Measurements from ENCODE around the gene GNA14.
"Not testable (repeated sequence)": the region's sequence is repeated elsewhere in the genome, so short reads cannot be mapped to it uniquely, and the experiment has no call there.

Gene GNA14

GRCh38 chr9:77640741-77641580, 7.2 kb downstream of the GNA14 start:
- no peak for DNase-seq

- no peak for DNase-seq
Observed at GRCh38 chr9:77632652-77633051, 15.5 kb downstream of the GNA14 start.

DNA sequence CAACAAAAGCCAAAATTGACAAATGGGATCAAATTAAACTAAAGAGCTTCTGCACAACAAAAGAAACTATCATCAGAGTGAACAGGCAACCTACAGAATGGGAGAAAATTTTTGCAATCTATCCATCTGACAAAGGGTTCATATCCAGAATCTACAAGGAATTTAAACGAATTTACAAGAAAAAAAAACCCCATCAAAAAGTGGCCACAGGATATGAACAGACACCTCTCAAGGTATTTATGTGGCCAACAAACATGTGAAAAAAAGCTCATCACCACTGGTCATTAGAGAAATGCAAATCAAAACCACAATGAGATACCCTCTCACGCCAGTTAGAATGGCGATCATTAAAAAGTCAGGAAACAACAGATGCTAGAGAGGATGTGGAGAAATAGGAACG, 19.3 kb downstream of the GNA14 start:
- not testable (repeated sequence) for DNase-seq

DNA sequence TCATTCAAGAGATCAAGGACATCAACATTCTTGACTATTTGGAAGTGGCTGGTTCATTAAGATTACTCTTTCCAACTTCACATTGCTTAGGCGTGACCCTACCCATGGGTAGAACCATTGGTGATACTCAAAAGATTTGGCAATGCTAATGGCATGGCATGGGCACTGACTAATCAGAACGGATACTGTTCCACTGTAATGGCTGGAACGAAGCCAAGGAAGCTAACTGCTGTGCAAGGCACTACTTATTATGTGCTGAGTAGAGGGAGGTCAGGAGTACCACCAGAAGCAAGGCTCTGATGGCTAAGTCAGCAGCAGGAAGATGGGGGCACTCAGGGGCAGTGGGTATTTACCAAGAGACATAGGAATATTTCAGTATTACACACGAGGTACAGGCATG, 31.9 kb downstream of the GNA14 start:
- no peak for DNase-seq

DNA sequence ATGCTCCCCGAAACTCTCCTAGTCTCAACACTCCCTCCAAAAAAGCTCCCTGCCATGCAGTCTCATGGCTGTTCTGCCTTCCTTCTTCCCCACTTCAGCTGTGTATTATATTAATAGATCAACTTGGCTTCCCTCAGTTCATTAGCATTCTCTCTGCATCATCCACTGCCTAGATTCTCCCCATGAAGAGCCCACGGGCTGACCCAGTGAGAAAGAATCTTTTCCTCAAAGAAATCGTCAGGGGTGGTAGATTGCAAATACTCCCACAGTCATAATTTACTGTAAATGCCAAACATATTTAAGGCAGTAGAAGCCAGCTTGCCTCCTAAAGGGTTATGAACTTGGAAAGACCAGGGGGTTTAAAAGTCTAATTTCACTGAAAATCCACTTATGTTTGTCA, 33.5 kb downstream of the GNA14 start:
- no peak for DNase-seq

DNA sequence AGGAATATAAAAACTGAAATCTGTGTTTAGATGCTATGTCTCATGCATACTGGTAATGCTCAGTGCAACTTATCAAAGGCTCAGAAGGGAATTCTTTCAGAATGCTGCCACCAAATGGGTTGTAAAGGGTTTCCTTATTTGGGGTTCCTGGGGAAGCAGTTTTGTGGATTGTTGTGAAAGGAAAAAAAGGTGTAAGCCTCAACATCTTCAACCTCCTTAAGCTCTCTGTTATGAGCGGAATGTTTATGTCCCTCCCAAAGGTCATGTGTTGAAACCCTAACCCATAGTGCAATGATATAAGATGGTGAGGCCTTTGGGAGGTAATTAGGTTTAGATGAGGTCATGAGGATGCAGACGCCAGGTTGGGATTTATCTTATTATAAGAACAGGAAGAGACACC, 41.6 kb downstream of the GNA14 start:
- DNase-seq = no peak

DNA sequence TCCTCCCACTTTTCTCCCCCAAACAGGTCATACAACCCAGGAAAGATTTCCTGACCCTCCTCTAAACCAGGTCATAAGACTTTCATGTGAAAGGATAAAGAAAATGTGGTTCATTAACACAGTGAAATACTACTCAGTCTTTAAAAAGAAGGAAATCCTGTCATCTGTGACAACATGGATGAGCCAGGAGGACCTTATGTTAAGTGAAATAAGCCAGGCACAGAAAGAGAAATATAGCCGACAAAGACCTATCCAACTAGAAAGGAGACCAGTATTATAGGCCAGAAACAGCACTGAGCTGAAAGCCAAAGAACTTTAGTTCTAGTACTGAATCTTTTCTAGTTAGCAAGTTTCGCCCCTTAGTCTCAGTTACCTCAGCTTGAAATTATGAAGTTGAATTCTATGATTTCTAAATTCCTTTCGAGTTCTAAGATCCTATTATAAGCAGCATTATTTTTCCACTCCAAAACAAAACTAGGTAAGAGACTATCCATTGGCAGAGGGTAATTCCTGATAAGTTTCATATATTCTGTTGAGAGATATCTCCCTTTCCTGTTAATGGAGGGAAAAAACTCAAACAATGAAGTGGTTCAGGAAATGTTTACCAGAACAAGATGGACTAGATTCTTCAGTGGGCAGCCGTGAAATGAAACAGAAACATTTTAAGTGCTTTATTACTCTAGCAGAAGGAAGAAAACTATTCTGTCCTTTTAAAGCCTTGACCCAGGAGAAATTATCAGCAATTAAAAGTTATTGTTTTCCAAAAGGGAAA, 42.5 kb downstream of the GNA14 start:
- no peak for DNase-seq

GRCh38 chr9:77604316-77604715, 43.8 kb downstream of the GNA14 start:
- no peak for DNase-seq

- DNase-seq = no peak
Observed at GRCh38 chr9:77602852-77603251, 45.3 kb downstream of the GNA14 start.

- DNase-seq = no peak
Observed at GRCh38 chr9:77601476-77602099, 46.5 kb downstream of the GNA14 start.

DNA sequence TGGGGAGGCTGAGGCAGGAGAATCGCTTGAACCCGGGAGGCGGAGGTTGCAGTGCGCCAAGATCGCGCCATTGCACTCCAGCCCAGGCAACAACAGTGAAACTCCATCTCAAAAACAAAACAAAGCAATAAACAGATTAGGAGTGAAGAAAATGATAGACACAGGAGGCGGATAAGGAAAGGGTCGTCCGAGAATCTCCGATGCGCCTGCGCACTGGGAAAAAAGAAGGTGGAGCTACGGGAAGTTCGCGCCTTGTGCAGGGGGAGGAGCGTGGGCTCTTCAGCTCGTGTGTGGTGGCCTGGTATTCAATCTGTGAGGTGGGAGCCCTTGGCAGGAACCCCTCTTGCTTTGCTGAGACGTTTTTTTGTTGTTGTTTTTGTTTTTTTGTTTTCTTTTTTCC, 47.3 kb downstream of the GNA14 start:
- DNase-seq = no peak

- DNase-seq = no peak
Observed at GRCh38 chr9:77599492-77599891, 48.6 kb downstream of the GNA14 start.

GRCh38 chr9:77598991-77599390, 49.1 kb downstream of the GNA14 start:
- DNase-seq = no peak

DNA sequence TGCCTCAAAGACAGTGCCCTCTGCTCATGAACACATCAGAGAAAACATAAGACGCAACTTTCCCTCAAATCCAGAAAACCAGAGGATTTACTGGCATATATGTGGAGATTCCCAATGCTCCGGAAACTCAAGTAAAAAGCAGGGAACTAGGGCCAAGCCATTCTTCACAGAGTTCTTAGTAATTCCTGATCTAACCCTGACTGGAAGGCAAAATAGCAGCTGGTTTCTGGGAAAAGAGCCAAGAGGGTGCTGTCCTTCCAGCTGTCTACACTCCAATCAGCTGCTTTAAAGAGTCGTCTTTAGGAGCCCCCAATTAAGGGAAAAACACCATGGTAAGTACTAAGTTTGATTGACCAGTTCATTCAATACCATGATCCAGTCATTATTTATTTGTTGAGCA, 49.6 kb downstream of the GNA14 start:
- DNase-seq = no peak

GRCh38 chr9:77597057-77597456, 51.1 kb downstream of the GNA14 start:
- DNase-seq = no peak

DNA sequence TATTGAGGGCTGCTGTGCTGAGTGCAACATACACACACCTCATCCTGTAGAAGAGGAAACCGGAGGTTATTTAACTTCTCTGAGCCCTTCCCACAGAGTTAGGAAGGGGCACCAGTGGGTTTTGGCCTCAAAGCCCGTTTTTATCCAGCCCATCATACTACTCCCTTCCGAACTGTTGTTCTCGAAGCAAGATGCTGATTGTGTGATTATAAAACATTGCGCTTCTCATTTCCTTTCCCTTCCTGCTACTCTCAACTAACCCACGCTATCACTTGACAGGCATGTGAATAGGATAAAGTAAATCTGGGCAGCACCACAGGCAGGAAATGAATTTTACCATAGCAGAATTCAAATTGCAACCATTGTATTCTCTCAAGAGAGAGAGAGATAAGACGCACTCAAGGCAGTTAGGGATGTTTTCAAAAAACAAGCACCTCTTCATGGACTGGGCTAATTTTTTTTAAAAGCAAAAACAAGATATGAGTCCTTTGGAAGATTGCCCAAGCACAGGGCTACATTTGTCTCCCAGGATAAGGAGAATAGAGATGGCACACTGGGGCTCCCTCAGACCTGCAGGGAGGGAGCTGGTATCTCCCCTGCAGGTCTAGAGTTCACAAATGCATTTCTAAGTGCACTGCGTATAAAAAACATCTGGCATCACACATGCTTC, 52.6 kb downstream of the GNA14 start:
- no peak for DNase-seq

GRCh38 chr9:77594963-77595362, 53.2 kb downstream of the GNA14 start:
- no peak for DNase-seq

- no peak for DNase-seq
Observed at GRCh38 chr9:77593528-77593927, 54.6 kb downstream of the GNA14 start.

GRCh38 chr9:77592476-77592875, 55.6 kb downstream of the GNA14 start:
- no peak for DNase-seq

GRCh38 chr9:77589046-77589795, 58.9 kb downstream of the GNA14 start:
- DNase-seq = no peak

DNA sequence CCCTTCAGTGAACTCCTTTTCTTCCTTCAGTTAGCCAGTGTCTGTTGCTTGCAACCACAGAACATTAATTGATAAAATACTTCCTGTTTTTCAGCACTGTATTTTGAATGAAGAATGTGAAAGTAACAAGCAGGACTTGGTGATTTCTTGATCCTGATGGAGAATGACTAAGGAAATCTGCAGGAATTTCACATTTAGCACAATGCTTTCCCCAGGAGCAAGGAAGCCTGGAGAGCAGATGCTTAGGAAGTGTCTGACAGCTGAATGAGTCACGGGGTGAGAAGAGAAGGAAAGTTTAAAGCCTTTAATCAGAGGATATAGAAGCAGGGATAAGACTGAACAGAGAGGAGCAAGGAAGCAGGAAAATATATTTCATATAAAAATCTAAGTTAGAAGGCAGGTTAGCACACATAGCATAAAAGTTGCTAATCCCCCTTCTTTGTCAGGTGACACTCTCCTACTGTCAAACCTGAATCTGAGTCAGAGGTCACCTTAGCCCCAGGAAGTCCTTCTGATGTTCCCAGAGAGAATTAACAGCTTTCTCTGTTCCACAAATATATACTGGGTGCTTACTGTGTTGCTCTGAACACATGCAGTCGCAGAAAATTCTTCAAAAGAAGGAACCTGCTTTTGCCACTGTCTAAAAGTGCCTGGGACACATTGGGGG, 59.7 kb downstream of the GNA14 start:
- DNase-seq = no peak

DNA sequence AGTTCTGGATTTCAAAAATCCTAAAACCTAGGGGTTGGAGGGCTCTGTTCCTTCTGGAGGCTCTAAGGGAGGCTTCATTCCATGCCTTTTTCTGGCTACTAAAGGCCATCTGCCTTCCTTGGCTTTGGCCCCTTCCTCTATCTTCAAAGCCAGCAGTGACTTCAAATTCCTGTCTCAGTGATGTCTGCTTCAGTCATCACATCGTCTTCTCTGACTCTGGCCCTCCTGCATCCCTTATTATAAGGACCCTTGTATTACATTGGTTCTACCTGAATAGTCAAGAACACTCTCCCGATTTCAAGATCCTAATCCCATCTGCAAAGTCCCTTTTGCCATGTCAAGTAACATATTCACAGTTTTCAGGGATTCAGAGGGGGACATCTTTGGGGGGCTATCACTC, 60.3 kb downstream of the GNA14 start:
- DNase-seq = no peak

Measured in stimulated activated CD4-positive, alpha-beta T cell treated with anti-CD3 and anti-CD28 coated beads, Interleukin-2, amount 100 ng/mL, for 48 hours (primary cell).